COLO829 (cell line): ENCODE data around the gene ZSCAN10.

Source experiments
- DNase-seq: peaks from one replicate; pipeline ENCODE4 v3.0.0; 2012; ENCODE audit warnings: low spot score

ZSCAN10 gene

GRCh38 chr16:3112058-3112880 lies 13.2 kb upstream of the ZSCAN10 start, which contains the start of gene ZNF205:
Gene ZNF205, plus strand, starts transcription at chr16:3112586. Its CDS starts 845 bp downstream, at chr16:3113431.
- DNase-seq, result peak; percentile 90

- peak; percentile 93 for DNase-seq
Measured at GRCh38 chr16:3106205-3106928, 7.3 kb upstream of the ZSCAN10 start.

GRCh38 chr16:3101841-3102470 lies 2.9 kb upstream of the ZSCAN10 start:
- no peak for DNase-seq

- DNase-seq, result no peak
Measured at GRCh38 chr16:3101018-3101840, 2.1 kb upstream of the ZSCAN10 start.

- DNase-seq, result peak; percentile 98
Measured at GRCh38 chr16:3099732-3100499, 822 bp upstream of the ZSCAN10 start.

GRCh38 chr16:3099395-3099731 lies 269 bp upstream of the ZSCAN10 start:
- no peak for DNase-seq

- no peak for DNase-seq
Measured at GRCh38 chr16:3097266-3097665, 1.8 kb downstream of the ZSCAN10 start.

GRCh38 chr16:3096362-3096761 lies 2.7 kb downstream of the ZSCAN10 start:
- DNase-seq, result no peak

GRCh38 chr16:3095869-3096268 lies 3.2 kb downstream of the ZSCAN10 start:
- no peak for DNase-seq

GRCh38 chr16:3094289-3095027 lies 4.6 kb downstream of the ZSCAN10 start:
- peak; percentile 48 for DNase-seq

- no peak for DNase-seq
Measured at GRCh38 chr16:3092501-3092941, 6.6 kb downstream of the ZSCAN10 start.

- no peak for DNase-seq
Measured at GRCh38 chr16:3091551-3091950, 7.5 kb downstream of the ZSCAN10 start.

GRCh38 chr16:3089717-3090592 lies 9.1 kb downstream of the ZSCAN10 start:
- no peak for DNase-seq

- DNase-seq, result no peak
Measured at GRCh38 chr16:3088925-3089716, 10.0 kb downstream of the ZSCAN10 start.

- DNase-seq, result no peak
Measured at GRCh38 chr16:3088450-3088849, 10.6 kb downstream of the ZSCAN10 start.

GRCh38 chr16:3087243-3088235 lies 11.6 kb downstream of the ZSCAN10 start:
- DNase-seq, result no peak

GRCh38 chr16:3086596-3087242 lies 12.4 kb downstream of the ZSCAN10 start:
- no peak for DNase-seq
